WTC11 (cell line): ENCODE measurements around the gene CTNNAL1.

Experiments
- CREB1 ChIP-seq: sonication (generic); formaldehyde crosslinking; IDR thresholded peaks from 2 replicates; pipeline ENCODE4 v1.8.0; 2023; ENCODE audit warnings: mild to moderate bottlenecking, missing genetic modification reagents
- CTCF ChIP-seq: fragments of 200-600 bp; IDR thresholded peaks from 2 replicates; pipeline ENCODE4 v1.8.0; 2022; ENCODE audit warnings: antibody characterized with exemption
- ZNF425 ChIP-seq: fragments of 250-450 bp; sonication (Bioruptor Pico); conservative IDR thresholded peaks from 2 replicates; pipeline ENCODE4 v1.9.0; 2021; ENCODE audit warnings: mild to moderate bottlenecking

GRCh38 chr9:109037946-109038715, 24.8 kb upstream of the CTNNAL1 start:
- no peak for TF ChIP-seq CREB1
- TF ChIP-seq ZNF425 (CRISPR knock-in tag): no peak
- TF ChIP-seq CTCF: no peak
